GM18868 (cell line): ENCODE measurements around the gene SP8.

Source experiments
- ATAC-seq: cut with Tn5 transposase; IDR thresholded peaks from one replicate; pipeline ENCODE4 v1.9.1; 2021; ENCODE audit warnings: mild to moderate bottlenecking, moderate library complexity; ENCODE audit not compliant: unreplicated experiment

SP8 gene

GRCh38 chr7:20795361-20795760 lies 8.7 kb upstream of the SP8 start:
- no peak for ATAC-seq

DNA sequence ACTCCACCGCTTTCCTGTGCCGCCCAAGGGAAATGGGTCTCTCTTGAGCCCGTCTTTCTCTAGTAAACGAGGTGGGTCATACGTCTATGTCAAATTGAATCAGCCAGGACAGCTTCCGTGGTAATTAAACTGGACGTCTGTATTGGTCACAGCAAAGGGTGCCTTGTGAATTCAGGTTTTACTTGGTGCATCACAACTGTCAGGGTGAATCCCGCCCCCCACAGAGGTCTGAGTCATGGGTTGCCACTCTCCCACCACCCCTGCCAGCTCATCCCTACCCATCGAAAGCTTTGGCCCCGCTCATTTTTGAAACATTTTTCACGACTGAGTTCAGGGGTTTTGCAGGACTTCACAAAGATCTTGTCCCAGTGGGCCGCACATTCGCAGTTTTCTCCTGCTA lies 8.0 kb upstream of the SP8 start:
- no peak for ATAC-seq

GRCh38 chr7:20793694-20794394 lies 7.2 kb upstream of the SP8 start:
- ATAC-seq = no peak

DNA sequence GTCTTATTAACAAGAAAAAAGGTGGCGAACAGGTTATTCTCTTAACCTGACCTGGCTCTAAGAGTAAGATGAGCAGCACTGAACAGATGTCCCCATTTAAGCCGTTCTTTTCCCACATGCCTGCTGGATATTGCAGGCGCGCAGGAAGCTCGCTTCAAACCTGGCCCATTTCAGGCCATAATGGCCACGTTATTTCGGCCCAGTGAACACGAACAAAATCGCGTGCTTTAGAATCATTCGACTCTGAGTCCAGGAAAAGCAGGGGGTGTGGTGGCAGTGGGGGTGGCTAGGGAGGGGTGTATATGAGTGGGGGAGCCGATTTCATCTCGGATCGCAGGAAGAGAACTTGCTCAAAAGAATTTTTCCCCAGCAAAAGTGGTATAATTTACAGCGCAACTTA lies 6.6 kb upstream of the SP8 start:
- ATAC-seq = no peak

DNA sequence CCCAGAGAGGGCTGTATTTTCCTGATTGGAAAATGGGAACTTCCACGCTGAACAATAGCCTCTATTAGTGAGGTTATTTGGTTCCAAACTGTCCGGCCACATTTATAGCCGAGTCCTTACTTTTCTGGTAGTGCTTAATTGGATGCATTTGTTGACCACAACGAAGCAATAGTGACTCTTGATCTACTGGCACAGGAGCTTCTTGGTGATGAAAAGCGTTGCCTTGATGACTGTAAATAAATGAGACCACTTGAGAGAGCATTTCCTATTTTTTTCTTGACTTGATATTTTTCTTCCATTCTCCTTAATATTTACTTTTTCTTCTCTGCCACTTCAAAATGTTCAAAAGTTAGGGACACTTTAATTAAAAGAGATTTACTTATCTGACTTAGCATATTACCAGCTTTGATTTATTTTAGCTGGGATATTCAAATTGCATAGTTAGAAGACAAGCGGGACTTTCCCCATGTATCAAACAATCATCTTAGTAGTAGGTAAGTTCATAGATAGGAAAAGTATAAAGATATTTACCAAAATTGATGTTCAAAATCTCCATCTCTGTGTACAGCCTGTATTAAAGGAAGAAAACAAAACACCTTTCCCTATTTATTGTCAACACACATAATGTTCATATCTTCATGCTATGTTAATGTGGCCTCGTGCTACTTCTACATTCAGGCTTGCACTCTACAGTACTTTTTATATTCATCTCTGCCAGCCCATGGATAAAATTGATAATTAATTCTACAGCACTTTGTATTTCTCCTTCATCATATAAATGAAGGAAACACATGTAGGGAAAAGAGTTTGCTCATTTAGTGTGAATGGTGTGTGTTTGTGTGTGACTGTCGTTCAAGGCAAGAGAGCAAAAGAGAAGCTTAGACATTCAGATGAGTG lies 5.1 kb upstream of the SP8 start:
- no peak for ATAC-seq

- no peak for ATAC-seq
Measured at GRCh38 chr7:20790375-20790774, 3.7 kb upstream of the SP8 start.

DNA sequence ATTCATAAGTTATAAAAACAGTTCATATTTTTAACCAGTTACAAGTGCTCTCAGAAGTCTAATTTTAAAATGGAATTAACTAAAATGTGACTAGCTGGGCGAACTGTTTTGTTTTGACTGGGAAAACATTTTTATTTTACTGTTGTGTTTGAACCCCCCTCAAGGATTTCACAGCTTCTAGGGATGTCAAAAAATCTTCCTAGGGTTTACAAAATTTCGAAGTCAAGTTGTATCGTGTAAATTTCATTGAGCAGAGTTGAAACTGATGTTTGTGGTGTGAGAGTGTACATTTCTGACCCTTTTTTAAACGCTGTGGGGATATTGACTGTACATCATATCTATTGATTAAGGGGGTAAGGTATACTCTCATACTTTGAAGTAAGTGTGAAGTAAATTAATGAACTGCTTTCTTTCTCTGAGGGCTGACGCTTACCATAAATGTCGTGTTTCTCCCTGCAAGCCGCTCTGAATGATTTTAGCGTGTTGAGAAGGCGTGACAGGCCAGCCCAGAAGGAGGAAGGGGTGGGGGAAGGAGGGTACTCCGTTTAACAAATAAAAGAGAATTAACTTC lies 1.8 kb upstream of the SP8 start:
- no peak for ATAC-seq

GRCh38 chr7:20787660-20788419 lies 1.2 kb upstream of the SP8 start:
- no peak for ATAC-seq

DNA sequence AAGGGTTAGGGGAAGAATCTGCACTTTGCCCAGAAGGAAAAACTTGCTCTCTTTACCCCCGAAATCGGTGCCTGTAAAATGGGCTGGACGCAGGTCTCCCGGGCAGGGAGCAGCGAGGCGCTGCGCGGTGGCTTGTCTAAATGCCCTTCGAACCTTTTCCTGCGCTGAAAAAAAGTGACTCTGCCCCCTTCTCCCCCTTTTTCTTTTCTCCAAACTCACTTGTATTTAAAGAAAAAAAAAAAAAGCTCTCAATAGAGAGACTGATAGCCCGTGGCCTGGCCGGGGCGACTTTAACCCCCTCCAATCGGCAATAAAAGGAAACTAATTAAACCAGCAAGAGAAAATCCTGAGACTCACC lies 286 bp downstream of the SP8 start:
- ATAC-seq = no peak

DNA sequence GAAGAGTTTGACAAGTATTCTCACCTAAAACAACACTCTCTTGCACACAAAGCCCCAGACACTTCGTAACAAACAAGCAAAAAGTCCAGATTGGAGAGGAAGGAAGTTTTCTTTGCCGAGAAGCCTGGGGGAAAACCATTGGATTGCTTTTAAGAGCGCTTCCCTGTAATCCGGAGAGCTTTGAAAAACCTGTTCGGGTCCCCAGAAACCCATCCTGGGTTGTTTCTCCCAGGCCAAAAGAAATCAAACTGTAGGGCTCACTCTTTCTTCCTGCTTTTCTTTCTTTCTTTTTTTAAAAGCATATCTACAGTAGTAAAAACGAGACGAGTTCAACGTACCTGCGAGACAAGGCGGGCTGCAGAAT lies 655 bp downstream of the SP8 start:
- no peak for ATAC-seq

- ATAC-seq = no peak
Measured at GRCh38 chr7:20785157-20786048, 1.3 kb downstream of the SP8 start.

DNA sequence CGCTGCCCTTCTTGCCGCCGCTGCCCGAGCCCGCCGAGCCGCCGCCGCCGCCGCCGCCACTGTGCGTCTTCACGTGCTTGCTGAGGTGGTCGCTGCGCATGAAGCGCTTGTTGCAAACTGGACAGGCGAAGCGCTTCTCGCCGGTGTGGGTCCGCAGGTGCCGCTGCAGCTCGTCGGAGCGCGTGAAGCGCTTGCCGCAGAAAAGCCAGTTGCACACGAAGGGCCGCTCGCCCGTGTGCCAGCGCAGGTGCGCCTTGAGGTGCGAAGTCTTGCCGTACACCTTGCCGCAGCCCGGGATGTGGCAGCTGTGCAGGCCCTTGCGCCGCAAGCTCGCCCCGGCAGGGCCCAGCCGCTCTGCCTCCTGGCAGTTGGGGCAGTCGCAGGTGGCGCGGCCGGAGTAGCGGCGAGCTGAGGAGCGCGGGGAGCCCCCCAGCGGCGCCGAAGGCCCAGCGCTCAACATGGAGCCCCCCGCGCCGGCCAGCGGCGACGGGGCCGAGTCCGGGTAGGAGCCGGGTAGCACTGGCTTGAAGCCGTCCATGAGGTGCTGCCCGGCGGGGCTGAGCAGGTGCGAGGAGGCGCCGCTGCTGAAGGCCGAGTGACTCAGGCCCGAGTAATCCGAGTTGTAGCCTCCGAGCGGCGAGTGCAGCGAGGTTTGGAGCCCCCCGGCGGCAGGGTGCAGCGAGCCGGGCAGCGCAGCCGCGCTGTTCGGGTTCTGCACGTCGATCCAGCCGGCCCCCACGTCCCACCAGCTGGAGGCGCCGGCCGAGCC lies 2.1 kb downstream of the SP8 start:
- ATAC-seq = no peak

DNA sequence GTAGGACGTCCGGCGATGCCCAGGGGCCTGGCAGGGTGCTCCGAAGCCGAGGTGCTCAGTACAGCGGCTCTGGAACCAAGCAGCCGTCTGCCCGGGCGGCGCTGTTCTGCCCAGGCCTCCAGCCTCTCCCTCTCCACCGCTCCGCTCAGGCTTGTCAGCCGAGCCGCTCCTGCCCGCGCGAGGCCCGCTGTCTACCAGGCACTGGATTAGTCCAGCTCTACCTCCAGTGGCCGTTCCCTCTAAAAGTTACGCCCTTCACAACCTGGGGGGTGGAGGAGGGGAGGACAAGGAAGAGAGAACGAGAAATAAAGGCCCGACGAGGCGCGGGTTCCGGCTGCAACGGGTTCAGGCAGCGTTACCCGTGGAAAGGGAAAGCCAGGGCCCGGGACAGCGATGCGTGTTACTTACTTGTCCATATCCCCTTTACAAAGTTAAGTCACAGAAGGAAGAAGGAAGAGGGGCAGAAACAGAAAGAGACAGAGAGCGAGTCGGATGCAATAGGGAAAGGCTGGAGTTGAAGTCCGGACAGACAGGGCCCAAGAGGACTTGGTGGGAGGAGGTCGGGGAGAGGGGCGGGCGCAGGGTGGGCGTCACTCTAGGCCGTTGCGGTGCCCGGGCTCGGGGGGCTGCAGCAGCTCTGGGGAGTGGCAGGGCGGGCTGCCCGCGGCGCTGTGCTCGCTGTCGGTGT lies 2.8 kb downstream of the SP8 start:
- ATAC-seq = peak; percentile 53

- ATAC-seq = no peak
Measured at GRCh38 chr7:20783125-20783699, 3.5 kb downstream of the SP8 start.

- no peak for ATAC-seq
Measured at GRCh38 chr7:20779041-20779440, 7.6 kb downstream of the SP8 start.

GRCh38 chr7:20778063-20778721 lies 8.5 kb downstream of the SP8 start:
- peak; percentile 94 for ATAC-seq

GRCh38 chr7:20777377-20778062 lies 9.2 kb downstream of the SP8 start:
- ATAC-seq = peak; percentile 40

DNA sequence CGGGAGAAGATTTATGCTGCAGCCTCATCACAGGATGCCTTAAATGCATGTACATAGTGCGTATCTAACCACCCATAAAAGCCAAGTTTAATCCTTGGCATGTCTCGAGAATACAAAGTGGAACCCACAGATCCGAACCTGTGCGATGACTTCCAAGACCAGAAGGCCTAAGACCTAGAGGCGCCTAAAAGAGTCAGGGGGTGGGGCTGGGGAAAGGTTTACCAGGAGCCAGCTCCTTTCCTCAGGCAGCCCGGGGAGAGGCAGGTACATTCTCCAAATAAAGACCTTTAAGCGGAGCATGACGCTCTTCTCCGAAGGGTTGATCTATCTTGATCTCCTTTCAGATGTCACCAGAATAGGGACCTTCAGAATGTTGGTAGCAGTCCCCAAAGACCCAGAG lies 9.7 kb downstream of the SP8 start:
- no peak for ATAC-seq
